ENCODE data around the gene OCA2.

OCA2 gene

DNA sequence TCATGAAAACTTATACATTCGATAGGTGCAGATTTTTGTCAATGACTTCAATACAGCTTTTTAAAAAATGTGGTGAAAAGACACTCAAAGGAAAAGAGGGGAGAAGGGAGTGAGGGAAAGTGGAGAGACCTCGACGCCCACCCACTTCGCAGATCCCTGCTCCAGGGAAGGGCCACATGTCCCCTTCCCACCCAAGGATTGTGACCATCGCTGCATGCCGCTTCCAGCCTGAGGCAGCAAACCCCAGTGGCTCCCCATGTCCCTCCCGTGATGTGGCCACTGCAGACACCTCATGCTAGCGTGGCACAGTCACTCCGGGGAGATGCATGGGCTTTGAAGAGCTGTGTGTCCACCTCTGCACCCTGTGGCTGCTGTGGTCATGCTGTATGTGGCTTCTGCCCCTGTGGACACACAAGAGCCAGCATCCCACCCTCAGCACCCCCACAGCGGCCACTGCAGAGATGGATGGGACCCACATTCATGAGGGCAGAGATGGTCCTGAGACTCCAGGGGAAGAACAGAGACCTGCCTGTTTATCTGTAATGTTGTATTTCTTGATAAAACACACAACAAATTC lies 230.2 kb downstream of the OCA2 start:
- Mint-ChIP-seq H3K36me3 (no peaks in the 10 kb centered on the region), H3K27ac (no peak overlapping the region), H3K9me3 (no peaks in the 10 kb centered on the region), H3K4me3 (no peak overlapping the region), H3K4me1 (no peaks in the 10 kb centered on the region), H3K27me3 (peaks cover 2% of the 10 kb centered on the region)

DNA sequence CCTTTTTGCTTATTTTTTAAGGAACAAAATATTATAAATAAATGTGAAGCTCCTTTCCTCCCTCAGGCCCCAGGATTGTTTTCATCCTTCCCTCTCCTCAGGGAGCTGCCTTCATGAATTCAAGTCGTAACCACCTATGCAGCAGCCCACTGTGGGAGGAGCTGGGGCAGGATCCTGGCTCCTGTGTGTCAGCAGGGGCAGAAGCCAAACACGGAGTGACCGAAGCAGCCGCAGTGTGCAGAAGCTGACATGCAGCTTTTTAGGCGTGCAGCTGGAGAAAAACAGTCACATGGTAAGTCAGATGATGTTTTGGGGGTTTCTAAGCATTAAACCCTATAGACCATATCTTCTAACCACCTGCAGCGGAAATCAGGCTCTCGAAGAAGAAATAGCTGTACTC lies 231.3 kb downstream of the OCA2 start:
- H3K9me3 Mint-ChIP-seq: no peaks in the 10 kb centered on the region
- no peaks in the 10 kb centered on the region for H3K36me3 Mint-ChIP-seq
- H3K27ac Mint-ChIP-seq: no peak overlapping the region
- no peaks in the 10 kb centered on the region for H3K4me1 Mint-ChIP-seq
- peaks cover 2% of the 10 kb centered on the region for H3K27me3 Mint-ChIP-seq
- H3K4me3 Mint-ChIP-seq: no peak overlapping the region

DNA sequence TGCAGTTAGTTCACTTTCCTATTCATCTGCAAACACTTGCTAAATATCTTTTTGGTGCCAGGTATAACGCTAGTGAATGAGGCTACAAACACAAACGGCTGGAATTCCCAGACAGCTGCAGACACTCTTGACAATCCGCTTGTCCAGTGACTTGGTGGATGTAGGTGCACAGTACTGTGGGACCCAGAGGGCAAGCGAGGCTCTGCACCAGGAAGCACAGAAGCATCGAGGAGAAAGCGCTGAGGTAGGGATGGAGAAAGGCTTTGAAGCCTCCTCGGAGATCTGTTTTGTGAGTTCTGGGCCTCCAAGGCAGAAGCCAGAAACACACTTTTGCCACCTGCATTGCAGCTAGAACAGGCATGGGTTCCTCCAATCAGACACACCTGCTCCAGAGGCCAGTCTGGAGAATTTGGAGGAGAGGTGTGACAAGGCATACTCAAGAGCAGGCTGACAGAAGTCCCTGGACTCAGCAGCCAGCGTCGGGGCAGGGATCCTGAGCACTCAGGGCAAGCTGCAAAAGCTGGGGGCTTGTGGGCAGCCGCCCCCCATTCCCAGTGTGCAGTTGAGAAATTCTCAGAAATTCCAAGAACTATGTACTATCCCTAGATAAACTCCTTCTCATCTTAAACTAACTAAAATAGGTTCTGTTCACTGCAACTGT lies 232.5 kb downstream of the OCA2 start:
- no peaks in the 10 kb centered on the region for H3K4me1 Mint-ChIP-seq
- no peak overlapping the region for H3K4me3 Mint-ChIP-seq

DNA sequence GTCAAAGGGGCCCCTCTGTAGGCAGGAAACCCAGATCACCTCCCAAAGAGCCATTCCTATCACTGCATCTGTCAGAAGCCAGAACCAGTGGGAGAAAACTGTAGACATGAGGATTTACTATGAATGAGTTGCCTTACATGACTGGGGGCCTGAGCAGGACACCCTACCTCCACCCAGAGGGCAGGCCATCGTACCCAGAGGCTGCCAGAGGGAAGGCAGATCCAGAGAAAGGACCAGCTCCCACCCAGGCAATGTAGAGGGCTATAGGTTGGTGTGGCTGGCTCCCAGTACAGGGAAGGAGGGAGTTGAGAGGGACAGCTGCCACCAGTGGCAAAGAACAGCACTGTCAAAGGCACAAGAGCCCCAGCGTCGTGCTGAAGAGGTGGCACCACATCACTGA lies 233.2 kb downstream of the OCA2 start:
- no peaks in the 10 kb centered on the region for H3K27me3 Mint-ChIP-seq
- no peaks in the 10 kb centered on the region for H3K9me3 Mint-ChIP-seq
- H3K4me3 Mint-ChIP-seq: no peak overlapping the region
- H3K4me1 Mint-ChIP-seq: no peaks in the 10 kb centered on the region
- H3K27ac Mint-ChIP-seq: no peak overlapping the region
- H3K36me3 Mint-ChIP-seq: no peaks in the 10 kb centered on the region

More for the DNA sequence above, 232.5 kb downstream of the OCA2 start:
- H3K27me3 Mint-ChIP-seq: no peaks in the 10 kb centered on the region
- no peak overlapping the region for H3K27ac Mint-ChIP-seq
- H3K36me3 Mint-ChIP-seq: no peaks in the 10 kb centered on the region
- no peaks in the 10 kb centered on the region for H3K9me3 Mint-ChIP-seq

DNA sequence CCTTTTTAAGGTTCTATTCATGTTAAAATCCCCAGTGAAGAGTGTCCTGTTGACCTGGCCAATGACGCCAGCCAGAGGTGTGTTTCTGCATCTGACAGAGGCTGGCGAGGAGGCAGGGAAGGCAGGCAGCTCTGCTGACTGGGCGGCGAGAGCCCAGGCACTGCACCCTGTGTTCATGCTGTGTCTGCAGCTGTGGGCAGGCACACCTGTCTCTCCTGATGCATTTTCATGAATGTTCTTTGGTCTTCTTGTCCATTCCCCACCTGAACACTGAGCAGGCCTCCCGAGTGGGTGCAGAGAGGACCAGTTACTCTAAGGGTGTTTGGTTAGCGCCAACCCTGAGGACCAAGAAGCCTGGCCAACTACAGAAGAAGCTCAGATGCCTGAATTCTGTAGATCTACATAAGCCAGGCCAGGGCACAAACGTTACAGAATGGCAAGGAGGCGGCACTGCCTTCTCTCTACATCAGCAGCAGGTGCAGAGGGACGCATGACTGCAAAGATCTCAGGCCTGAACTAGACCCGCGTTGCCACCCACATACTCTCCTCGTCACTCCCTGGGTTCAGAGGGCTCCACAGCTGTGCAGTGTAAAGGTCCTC lies 233.7 kb downstream of the OCA2 start:
- no peaks in the 10 kb centered on the region for H3K9me3 Mint-ChIP-seq
- no peaks in the 10 kb centered on the region for H3K27me3 Mint-ChIP-seq
- H3K27ac Mint-ChIP-seq: no peak overlapping the region
- no peaks in the 10 kb centered on the region for H3K4me1 Mint-ChIP-seq
- H3K36me3 Mint-ChIP-seq: no peaks in the 10 kb centered on the region
- no peak overlapping the region for H3K4me3 Mint-ChIP-seq

DNA sequence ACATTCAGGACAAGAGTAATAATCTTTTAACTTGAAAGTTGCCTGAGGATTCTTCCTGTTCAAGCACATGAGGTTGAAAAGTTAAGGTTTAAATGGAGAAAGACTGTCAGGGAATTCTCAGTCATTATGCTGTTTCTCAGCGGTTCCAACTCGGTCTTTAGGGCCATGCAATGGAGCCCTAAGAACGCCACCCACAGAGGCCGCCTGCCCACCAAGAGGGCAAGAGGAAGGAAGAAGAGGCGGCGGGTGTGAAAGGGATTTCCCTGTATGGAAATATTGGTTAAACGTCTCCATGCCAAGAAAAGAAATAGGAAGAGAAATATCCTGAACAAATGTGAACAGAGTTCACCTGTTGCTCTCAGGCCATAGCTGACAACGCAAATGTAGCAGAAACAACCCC lies 234.4 kb downstream of the OCA2 start:
- H3K36me3 Mint-ChIP-seq: no peaks in the 10 kb centered on the region

DNA sequence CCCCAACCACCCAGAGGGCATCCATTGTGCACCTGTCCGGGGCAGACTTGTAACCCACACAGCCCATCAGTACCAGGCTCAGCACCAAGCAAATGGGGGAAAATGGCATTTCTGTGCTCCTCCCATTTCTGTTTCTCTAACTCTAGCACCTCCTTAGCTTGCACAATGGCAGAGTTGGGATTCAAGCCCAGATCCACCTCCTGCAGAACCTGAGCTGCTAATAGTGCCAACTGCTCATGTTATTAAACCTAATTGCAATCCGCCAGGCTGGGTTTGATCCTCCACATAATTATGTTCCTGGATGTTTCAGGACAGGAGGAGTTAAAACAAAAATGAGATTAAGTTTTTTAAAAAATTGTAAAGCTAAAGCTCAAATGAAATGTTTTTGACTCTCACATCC lies 235.0 kb downstream of the OCA2 start:
- Mint-ChIP-seq H3K27me3 (no peaks in the 10 kb centered on the region), H3K36me3 (no peaks in the 10 kb centered on the region), H3K27ac (no peak overlapping the region), H3K4me1 (no peaks in the 10 kb centered on the region), H3K9me3 (no peaks in the 10 kb centered on the region), H3K4me3 (no peak overlapping the region)

More for the DNA sequence above, 234.4 kb downstream of the OCA2 start:
- Mint-ChIP-seq H3K9me3 (no peaks in the 10 kb centered on the region), H3K27me3 (no peaks in the 10 kb centered on the region), H3K27ac (no peak overlapping the region), H3K4me3 (no peak overlapping the region), H3K4me1 (no peaks in the 10 kb centered on the region)

DNA sequence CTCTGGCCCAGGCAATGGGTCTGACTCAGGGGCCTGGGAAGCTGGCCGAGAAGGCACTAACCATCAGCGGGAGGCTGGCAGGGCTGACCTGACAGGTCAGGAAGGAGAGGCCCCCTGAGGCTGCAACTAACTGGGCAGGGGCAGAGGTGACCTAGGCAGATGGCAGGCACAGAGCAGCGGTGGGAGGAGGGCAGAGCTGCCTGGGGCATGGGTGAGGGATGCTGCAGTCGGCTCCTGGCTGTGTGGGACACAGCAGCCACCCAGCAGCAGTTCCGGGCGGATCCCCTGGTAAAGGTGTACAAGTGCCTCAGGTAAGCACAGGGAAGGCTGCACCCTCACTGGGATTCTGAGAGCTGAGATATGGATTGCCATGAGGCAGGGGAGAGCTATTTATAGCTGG lies 236.1 kb downstream of the OCA2 start:
- Mint-ChIP-seq H3K27me3 (no peaks in the 10 kb centered on the region), H3K36me3 (no peaks in the 10 kb centered on the region), H3K27ac (no peak overlapping the region), H3K4me3 (no peak overlapping the region), H3K9me3 (peaks cover 4% of the 10 kb centered on the region), H3K4me1 (no peaks in the 10 kb centered on the region)

DNA sequence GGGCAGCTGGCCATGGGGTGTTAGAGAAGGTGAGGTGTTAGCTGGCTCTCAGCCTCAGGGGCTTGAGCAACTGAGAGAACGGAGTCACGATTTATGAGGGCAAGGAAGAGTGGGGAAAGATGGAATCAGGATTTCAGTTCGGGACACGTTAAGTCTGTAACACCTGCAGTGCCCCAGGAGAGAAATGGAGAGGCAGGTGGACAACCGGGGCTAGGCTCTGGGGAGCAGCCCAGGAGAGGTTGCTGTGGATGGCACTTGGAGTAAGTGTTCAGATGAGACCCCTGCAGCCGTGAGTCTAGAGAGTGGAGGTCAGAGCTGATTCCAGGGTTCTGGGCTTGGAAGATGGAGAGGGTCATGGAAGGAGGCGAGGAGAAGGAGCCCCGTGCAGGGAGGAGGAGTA lies 237.9 kb downstream of the OCA2 start:
- Mint-ChIP-seq H3K4me3 (no peak overlapping the region), H3K27me3 (no peaks in the 10 kb centered on the region), H3K4me1 (no peaks in the 10 kb centered on the region)

DNA sequence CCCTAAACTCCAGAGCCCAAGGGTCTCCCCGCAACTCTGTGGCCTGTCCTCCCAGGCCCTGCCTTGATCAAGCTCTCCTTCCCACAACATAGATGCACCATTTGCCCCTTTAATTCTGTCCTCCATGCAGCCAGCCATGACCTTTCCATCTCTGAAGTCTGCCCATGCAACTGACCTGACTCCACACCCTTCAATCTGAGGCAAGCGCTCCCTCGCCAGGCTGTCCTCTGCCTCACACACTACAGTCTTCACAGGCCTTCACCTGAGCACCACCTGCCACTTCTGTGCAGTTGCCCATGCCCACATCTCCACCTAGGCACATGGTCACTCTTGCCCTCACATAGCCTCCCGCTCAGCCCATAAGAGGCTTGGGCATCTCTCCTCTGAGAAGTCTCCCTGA lies 244.0 kb downstream of the OCA2 start:
- Mint-ChIP-seq H3K36me3 (no peaks in the 10 kb centered on the region), H3K9me3 (peaks cover 9% of the 10 kb centered on the region), H3K27ac (no peak overlapping the region), H3K27me3 (no peaks in the 10 kb centered on the region), H3K4me1 (no peaks in the 10 kb centered on the region), H3K4me3 (no peak overlapping the region)

More for the DNA sequence above, 237.9 kb downstream of the OCA2 start:
- Mint-ChIP-seq H3K9me3 (peaks cover 9% of the 10 kb centered on the region), H3K27ac (no peak overlapping the region), H3K36me3 (no peaks in the 10 kb centered on the region)

DNA sequence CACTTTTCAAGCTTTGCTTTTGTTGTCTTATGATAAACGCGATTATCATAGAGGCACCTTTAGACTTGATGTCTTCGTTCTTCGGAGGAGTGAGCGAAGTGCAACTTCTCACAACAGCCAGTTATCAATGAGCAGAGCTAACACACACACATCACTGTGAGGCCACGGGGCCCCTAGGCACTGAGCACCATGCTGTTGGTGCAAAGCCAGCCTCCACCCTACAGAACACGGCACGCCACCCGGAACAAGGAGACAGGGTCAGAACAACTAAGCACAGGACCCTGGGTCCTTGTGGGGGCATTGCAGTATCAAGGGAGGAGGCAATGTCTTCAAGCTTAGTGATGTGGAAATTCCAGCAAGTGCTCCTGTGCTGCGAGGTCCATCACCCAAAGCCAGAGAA lies 244.5 kb downstream of the OCA2 start:
- H3K27me3 Mint-ChIP-seq: no peaks in the 10 kb centered on the region
- no peak overlapping the region for H3K4me3 Mint-ChIP-seq
- H3K27ac Mint-ChIP-seq: no peak overlapping the region
- peaks cover 9% of the 10 kb centered on the region for H3K9me3 Mint-ChIP-seq
- no peaks in the 10 kb centered on the region for H3K4me1 Mint-ChIP-seq
- H3K36me3 Mint-ChIP-seq: no peaks in the 10 kb centered on the region

DNA sequence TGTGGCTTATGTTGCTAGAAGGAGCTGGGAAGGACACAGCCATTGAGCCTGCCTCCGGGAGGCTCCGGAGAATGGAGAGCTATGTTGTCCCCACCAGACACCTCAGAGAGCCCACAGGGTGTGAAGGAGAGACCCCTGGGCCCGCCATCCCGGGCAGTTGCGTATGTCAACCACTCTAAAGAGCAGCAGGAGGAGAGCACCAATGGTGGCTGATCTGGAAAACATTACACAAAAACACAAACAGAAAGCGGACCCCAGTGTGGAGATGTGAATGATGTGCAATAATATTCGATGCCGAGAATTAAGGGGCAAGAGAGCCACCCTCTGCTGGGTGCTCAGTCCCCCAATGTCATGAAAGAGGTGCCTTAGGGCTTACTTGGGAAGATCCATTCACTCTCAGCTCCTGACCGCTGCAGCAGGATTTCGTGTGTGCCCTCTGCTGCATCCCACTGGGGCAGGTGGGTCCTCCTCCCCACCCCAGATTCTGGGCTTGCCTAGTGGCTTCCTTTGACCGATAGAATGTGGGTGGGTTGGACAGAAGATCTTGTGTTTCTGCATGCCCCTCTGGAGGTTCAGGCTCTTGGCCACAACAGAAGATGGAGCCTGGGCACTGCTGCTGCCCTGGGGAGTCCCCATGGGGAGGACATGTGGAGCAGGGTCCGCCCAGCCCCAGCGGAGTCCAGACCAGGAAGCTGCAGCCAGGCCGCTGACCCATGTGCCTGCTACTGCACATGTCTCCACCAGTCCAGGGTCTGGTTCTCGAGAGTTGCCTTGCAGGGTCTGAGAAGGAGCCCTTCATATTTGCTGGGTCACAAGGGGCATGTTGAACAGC lies 245.3 kb downstream of the OCA2 start:
- Mint-ChIP-seq H3K4me1 (no peaks in the 10 kb centered on the region), H3K27ac (no peak overlapping the region), H3K27me3 (no peaks in the 10 kb centered on the region), H3K9me3 (peaks cover 7% of the 10 kb centered on the region), H3K4me3 (no peak overlapping the region), H3K36me3 (no peaks in the 10 kb centered on the region)

DNA sequence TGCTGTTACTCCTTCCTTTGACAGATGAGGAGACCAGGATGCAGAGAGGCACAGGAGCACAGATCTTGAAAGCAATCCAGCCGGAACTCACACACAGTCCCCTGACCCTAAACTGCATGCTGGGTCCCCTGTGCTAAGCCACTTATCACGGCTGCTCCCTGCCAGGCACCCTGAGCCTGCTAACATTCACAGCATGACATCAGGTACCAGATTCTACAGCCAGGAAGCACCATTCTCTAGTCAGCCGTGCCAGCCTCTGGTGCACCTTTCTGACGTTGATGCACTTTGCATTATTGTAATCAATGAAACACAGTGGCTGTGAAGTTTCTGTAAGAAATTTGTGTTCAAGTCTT lies 247.3 kb downstream of the OCA2 start:
- no peak overlapping the region for H3K4me3 Mint-ChIP-seq
- H3K27ac Mint-ChIP-seq: no peak overlapping the region
- H3K27me3 Mint-ChIP-seq: no peaks in the 10 kb centered on the region
- H3K4me1 Mint-ChIP-seq: no peaks in the 10 kb centered on the region
- H3K9me3 Mint-ChIP-seq: peaks cover 3% of the 10 kb centered on the region
- H3K36me3 Mint-ChIP-seq: no peaks in the 10 kb centered on the region

DNA sequence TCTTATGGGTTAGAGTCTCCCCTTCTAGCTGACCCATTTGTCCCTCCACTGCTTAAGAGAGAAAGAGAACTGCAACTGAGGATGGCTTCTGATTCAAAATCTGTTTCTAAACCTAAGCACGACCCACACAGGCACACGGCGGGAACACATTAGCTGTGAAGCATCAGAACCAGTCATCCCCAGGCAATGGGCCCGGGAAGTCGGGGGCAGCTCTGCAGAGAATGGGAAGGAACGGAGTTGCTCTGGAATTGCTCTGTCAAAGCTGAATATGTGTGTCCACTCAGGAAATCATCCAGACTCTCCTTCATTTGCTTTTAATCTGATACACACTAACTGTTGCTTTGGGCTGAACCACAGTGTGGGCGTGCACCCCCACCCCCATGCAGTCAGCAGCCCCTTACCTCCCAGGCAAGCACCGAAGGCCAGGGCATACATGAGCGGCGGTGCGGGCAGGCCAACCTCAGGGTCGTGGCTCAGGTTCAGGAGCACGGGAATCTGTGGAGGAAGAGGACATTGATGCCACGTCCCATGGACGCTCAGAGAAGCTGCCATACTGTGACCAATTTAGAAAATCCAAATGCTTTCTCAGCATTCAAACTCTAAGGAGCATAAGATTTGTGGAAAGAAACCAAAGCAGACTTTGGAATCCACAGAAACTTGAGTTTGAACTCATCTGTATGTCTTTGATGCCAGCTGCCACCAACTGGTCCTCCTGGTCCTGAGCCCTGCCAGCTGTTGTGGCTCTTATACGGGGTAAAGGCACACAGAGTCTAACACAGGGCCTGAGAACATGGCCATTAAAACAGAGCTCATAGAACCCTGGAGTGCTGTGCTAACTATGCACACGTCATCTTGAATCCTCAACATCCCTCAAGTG lies 247.9 kb downstream of the OCA2 start:
- no peaks in the 10 kb centered on the region for H3K9me3 Mint-ChIP-seq
- H3K27me3 Mint-ChIP-seq: no peaks in the 10 kb centered on the region
- H3K4me1 Mint-ChIP-seq: no peaks in the 10 kb centered on the region
- H3K36me3 Mint-ChIP-seq: no peaks in the 10 kb centered on the region
- no peak overlapping the region for H3K4me3 Mint-ChIP-seq
- no peak overlapping the region for H3K27ac Mint-ChIP-seq

DNA sequence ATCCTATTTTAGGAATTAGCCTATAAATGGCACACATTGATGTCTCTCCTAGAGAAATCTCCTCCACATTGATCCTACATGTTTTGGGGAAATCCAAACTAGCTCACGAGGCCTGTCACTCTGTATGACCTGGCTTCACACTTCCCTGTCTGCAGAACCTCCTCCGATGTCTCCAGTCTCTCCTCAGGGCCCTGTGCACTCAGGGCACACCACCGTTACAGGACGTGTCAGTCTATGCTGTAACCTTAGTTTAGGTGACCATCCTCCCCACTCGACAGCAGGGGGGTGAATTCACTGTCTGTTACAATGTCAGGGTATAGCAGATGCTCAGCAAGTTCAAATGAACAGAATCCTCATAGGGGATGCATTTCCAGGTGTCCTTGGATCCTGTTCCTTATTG lies 249.1 kb downstream of the OCA2 start:
- no peak overlapping the region for H3K4me3 Mint-ChIP-seq
- no peak overlapping the region for H3K27ac Mint-ChIP-seq
- no peaks in the 10 kb centered on the region for H3K9me3 Mint-ChIP-seq
- H3K4me1 Mint-ChIP-seq: no peaks in the 10 kb centered on the region
- no peaks in the 10 kb centered on the region for H3K27me3 Mint-ChIP-seq
- H3K36me3 Mint-ChIP-seq: no peaks in the 10 kb centered on the region

Measured in activated naive CD4-positive, alpha-beta T cell treated with anti-CD3 and anti-CD28 coated beads, Interleukin-2, amount 50 U/mL, for 24 hours (primary cell).